GM23248 (cell line): ENCODE measurements around the gene NECAP2.
"Not testable (repeated sequence)": the region's sequence is repeated elsewhere in the genome, so short reads cannot be mapped to it uniquely, and the experiment has no call there.

Source experiments
- EZH2 ChIP-seq: fragments of 200-600 bp; sonication (generic); IDR thresholded peaks from 2 replicates; pipeline ENCODE4 v1.6.1; 2018; ENCODE audit warnings: antibody characterized with exemption, mild to moderate bottlenecking; ENCODE audit not compliant: insufficient read depth, poor library complexity, severe bottlenecking
- EZH2phosphoT487 ChIP-seq: fragments of 200-600 bp; sonication (generic); IDR thresholded peaks from 2 replicates; pipeline ENCODE4 v1.6.1; 2018; ENCODE audit warnings: antibody characterized with exemption, moderate library complexity, mild to moderate bottlenecking, low read depth; ENCODE audit not compliant: insufficient read depth

DNA sequence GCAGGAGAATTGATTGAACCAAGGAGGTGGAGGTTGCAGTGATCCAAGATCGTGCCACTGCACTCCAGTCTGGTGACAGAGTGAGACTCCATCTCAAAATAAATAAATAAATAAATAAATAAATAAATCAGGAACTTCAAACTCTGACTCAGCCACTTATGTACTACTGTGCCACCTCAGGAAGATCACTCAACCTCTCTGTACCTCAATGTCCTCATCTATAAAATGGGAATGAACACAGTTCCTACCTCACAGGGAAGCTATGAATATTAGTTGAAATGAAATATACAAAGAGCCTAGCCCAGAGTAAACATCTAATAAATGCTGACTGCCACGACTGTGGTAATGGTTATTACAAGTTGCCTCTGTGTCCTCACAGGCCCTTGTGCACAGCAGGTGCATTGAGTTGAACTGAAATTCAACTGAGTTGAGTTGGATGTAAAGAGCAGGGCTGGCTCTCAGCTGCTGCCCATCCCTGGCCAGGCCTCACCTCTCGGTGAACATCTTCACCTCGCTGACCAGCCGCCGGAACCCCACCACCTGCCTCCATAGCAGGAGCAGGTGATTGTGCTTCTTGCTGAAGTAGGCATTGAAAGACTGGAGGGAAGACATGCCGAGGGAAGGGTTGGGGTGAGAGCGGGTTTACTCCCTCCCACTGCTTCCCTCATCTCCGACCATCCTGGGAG lies 48.8 kb downstream of the NECAP2 start:
- not testable (repeated sequence) for TF ChIP-seq EZH2, EZH2phosphoT487
